ENCODE measurements around the gene PAK2. TPM values are rescaled to one million over a fixed set of nuclear protein-coding genes. Genes with fewer than 3 reads are reported as not detected.

PAK2 gene
- total RNA-seq (ENCODE audit: low replicate concordance) = 39.7 and 45.6 TPM in 2 replicates

DNA sequence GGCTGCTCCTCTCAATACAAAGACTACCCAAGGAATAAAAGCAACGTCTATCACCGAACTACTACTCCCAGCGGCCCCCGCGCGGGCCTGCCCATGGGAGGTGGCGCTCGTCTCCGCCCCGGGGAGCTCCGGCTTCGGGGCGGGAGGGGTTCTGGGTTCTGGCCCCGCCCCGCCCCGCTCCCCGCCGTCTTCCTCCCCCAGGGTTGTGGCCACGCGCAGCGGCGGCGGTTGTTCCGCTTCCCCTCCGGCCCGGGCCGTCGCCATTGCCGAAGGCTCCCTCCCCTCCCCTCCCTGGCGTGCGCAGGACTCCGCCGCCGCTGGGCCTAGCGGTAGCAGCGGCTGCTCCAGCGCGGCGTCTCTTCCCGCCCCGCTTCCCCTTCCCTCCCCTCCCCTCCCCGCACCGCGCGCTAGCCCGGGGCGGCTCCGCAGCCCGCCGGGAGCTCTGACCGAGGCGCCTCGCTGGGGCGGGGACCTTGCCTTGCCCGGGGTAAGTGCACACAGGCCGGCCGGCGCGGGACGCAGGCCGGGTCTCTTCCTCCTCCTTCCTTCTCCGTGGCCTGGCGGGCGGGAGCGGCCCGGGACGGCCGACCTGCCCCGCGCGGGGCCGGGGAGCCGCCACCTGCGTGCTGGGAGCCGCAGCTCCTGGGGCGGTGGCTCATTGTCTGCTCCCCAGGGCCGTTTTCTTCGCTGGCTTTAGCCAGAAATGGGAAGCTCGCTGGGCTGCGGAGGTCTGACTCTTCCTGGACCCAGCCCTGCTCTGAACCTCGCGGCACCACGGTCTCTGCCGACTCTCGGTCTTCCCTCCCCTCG lies at the start of gene PAK2:
Gene PAK2, plus strand, starts transcription at position 187 of the 810 bp plus-strand sequence. CDS start 42,790 bp downstream, outside the sequence.
- peak within 1 kb of the TSS; percentile 87 for H3K4me3 ChIP-seq (ENCODE audit: low read depth, low read length)
- TF ChIP-seq CTCF (IDR thresholded peaks at IDR 0.05; ENCODE audit: insufficient read depth, low read length) = no peak
- peak; percentile 73 for DNase-seq (ENCODE audit: low read depth)

DNA sequence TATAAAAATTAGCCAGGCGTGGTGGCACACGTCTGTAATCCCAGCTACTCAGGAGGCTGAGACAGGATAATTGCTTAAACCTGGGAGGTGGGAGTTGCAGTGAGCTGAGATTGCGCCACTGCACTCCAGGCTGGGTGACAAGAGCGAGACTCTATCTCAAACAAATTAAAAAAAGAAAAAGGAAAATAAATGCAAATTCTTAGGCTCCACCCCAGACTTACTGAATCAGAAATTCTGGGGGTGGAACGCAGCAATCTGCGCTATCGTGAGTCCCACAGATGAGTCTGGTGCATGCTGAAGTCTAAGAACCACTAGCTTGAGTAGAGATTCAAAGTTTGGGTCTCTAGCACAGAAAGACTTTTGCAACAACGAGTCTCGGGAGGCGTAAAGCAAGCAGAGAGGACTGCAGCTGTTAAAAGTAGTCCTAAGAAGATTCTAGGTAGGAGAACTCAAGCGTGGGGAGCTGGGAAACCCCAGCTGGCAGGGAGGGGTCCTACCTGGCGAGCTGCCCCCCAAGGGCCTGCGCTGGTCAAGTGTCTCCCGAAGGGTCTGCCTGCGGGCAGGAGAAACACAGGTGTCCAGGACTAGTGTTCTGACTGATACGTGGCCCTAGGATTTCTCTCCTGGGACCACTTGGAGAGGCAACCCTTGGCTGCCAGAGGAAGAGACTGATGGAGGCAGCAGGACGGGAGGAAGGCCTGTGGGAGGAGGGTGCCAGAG lies 49.6 kb upstream of the PAK2 start:
- DNase-seq (ENCODE audit: low read depth) = no peak
- H3K4me3 ChIP-seq (ENCODE audit: low read depth, low read length) = no peak overlapping the region
- no peak for TF ChIP-seq CTCF (IDR thresholded peaks at IDR 0.05; ENCODE audit: insufficient read depth, low read length)

DNA sequence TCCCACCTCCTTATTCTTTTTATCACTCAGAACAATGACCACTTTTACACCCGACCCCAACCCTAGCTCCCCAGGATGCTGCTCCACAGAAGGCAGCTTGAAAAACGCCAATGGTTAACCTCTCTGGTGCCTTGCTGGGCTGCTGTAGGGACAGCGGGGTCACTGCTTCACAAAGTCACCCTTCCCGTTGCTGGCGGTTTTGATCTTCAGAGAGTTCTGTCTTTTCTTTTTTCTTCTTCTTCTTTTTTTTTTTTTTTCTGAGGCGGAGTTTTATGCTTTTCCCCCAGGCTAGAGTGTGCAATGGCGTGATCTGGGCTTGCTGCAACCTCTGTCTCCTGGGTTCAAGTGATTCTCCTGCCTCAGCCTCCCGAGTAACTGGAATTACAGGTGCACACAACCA lies 48.3 kb upstream of the PAK2 start:
- DNase-seq (ENCODE audit: low read depth) = no peak
- H3K4me3 ChIP-seq (ENCODE audit: low read depth, low read length) = no peak overlapping the region
- no peak for TF ChIP-seq CTCF (IDR thresholded peaks at IDR 0.05; ENCODE audit: insufficient read depth, low read length)

DNA sequence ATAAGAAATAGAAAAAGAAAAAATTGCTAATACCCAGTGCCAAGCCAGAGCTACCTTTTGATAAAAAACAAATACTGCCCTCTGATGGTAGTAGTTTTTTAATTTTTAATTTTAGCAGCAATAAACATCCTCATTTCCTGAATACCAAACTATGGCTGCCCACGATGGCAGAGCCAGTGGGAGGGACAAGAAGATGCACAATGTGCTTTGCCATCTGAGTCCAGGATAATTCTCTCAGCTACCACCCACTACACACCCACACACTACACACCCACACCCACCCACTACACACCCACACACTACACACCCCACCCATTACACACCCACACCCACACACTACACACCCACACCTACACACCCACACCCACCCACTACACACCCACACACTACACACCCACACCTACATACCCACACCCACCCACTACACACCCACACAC lies 45.4 kb upstream of the PAK2 start:
- peak; percentile 35 for DNase-seq (ENCODE audit: low read depth)
- no peak overlapping the region for H3K4me3 ChIP-seq (ENCODE audit: low read depth, low read length)
- TF ChIP-seq CTCF (IDR thresholded peaks at IDR 0.05; ENCODE audit: insufficient read depth, low read length) = no peak

- H3K4me3 ChIP-seq (ENCODE audit: low read depth, low read length) = no peak overlapping the region
- TF ChIP-seq CTCF (IDR thresholded peaks at IDR 0.05; ENCODE audit: insufficient read depth, low read length) = no peak
- DNase-seq (ENCODE audit: low read depth) = no peak
These were observed 44.5 kb upstream of the PAK2 start for GRCh38 chr3:196694941-196695848.

DNA sequence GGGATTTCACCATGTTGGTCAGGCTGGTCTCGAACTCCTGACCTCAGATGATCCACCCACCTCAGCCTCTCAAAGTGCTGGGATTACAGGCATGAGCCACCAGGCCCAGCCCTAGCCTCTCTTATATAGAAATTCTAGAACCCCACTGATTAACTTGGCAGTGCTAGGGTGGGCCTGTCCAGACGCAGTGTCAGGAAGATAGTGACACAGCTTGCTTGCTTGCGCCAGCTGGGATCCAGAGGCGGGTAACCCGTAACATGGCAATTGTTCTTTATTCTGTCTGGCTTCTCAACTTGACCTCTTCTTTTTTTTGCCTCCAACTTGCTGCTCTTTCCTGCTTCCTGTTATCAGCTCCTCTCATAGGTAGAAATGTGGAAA lies 43.8 kb upstream of the PAK2 start:
- H3K4me3 ChIP-seq (ENCODE audit: low read depth, low read length) = no peak overlapping the region
- TF ChIP-seq CTCF (IDR thresholded peaks at IDR 0.05; ENCODE audit: insufficient read depth, low read length) = no peak
- DNase-seq (ENCODE audit: low read depth) = no peak

All from fibroblast of the aortic adventitia (primary cell).